ENCODE results near the gene PPM1H.

PPM1H gene

GRCh38 chr12:62602255-62603060 is 332.5 kb downstream of the PPM1H start (continued):
- TF ChIP-seq PRDM2 (tag by site-specific recombination; IDR thresholded peaks at IDR 0.05; ENCODE audit: borderline replicate concordance) (no peak), ZNF555 (tag by site-specific recombination; conservative IDR thresholded peaks at IDR 0.05) (no peak), BCL11A (tag by site-specific recombination; IDR thresholded peaks at IDR 0.05; ENCODE audit: low read depth) (no peak), ZNF2 (tag by site-specific recombination; IDR thresholded peaks at IDR 0.05) (peak; percentile 73; the same call in 1 of the 2 replicates), GLI2 (tag by site-specific recombination; IDR thresholded peaks at IDR 0.05; ENCODE audit: borderline replicate concordance, low read depth) (no peak), REST (tag by site-specific recombination; IDR thresholded peaks at IDR 0.05) (no peak; the same call in 1 of the 2 replicates), EGR2 (tag by site-specific recombination; IDR thresholded peaks at IDR 0.05; ENCODE audit: low read depth) (peak; percentile 81), ZFP41 (tag by site-specific recombination; IDR thresholded peaks at IDR 0.05; ENCODE audit: borderline replicate concordance) (no peak), ZNF169 (tag by site-specific recombination; IDR thresholded peaks at IDR 0.05) (no peak), ZNF10 (tag by site-specific recombination; IDR thresholded peaks at IDR 0.05) (peak; percentile 51; the same call in 1 of the 2 replicates), ZNF366 (tag by site-specific recombination; conservative IDR thresholded peaks at IDR 0.05) (peak; percentile 43; the same call in 1 of the 2 replicates), ZNF670 (tag by site-specific recombination; IDR thresholded peaks at IDR 0.05; ENCODE audit: low read depth) (no peak), ZNF146 (tag by site-specific recombination; IDR thresholded peaks at IDR 0.05) (peak; percentile 4; the same call in 1 of the 2 replicates), ZNF423 (tag by site-specific recombination; IDR thresholded peaks at IDR 0.05) (no peak), ZNF514 (tag by site-specific recombination; IDR thresholded peaks at IDR 0.05) (no peak), ZNF510 (tag by site-specific recombination; IDR thresholded peaks at IDR 0.05; ENCODE audit: insufficient replicate concordance) (no peak), ZNF704 (tag by site-specific recombination; IDR thresholded peaks at IDR 0.05) (no peak), SETDB1 (IDR thresholded peaks at IDR 0.05; ENCODE audit: insufficient read length, low read length) (no peak), ZNF23 (tag by site-specific recombination; IDR thresholded peaks at IDR 0.05; ENCODE audit: borderline replicate concordance) (no peak), BCL6B (tag by site-specific recombination; IDR thresholded peaks at IDR 0.05) (no peak), HOXD13 (CRISPR knock-in tag; IDR thresholded peaks at IDR 0.05; ENCODE audit: borderline replicate concordance) (no peak), ZSCAN4 (tag by site-specific recombination; IDR thresholded peaks at IDR 0.05) (no peak), ZNF521 (tag by site-specific recombination; IDR thresholded peaks at IDR 0.05) (no peak), ZBTB44 (tag by site-specific recombination; IDR thresholded peaks at IDR 0.05) (peak; percentile 9; the same call in 1 of the 2 replicates)
